Astrocyte of the spinal cord (primary cell): ENCODE results near the gene TMEM43.

Source experiments
- DNase-seq: peaks from one replicate; pipeline ENCODE4 v3.0.0; 2011; ENCODE audit warnings: low read depth, low spot score
- H3K4me3 ChIP-seq: 2 replicates; pipeline ENCODE4 v1.5.1; 2011; ENCODE audit warnings: low read depth, mild to moderate bottlenecking, low read length, moderate library complexity
- CTCF ChIP-seq: IDR thresholded peaks from 2 replicates; pipeline ENCODE4 v1.5.1; 2012; ENCODE audit warnings: low read depth, mild to moderate bottlenecking, low read length, inconsistent platforms
- in situ Hi-C: cut with HindIII; loops from 2 replicates; pipeline ENCODE4 v1.10.0; 2017; ENCODE audit warnings: low sequenced_read_pairs

Gene TMEM43

GRCh38 chr3:14181253-14181652, 56.4 kb downstream of the TMEM43 start:
- no peak for TF ChIP-seq CTCF
- DNase-seq = no peak
- H3K4me3 ChIP-seq = no peak overlapping the region
- in situ Hi-C loops = no loop called here

GRCh38 chr3:14183015-14183577, 58.2 kb downstream of the TMEM43 start:
- no peak overlapping the region for H3K4me3 ChIP-seq
- TF ChIP-seq CTCF = no peak
- in situ Hi-C loops = no loop called here
- no peak for DNase-seq

- in situ Hi-C loops = no loop called here
- no peak for TF ChIP-seq CTCF
- H3K4me3 ChIP-seq = no peak overlapping the region
- no peak for DNase-seq
These were observed 62.1 kb downstream of the TMEM43 start for GRCh38 chr3:14186854-14187458.

- no peak overlapping the region for H3K4me3 ChIP-seq
- no peak for TF ChIP-seq CTCF
- DNase-seq = no peak
- in situ Hi-C loops = no loop called here
These were observed 63.3 kb downstream of the TMEM43 start for GRCh38 chr3:14188041-14188754.
